HG02678 (cell line): ENCODE data around the gene MCF2L2.
"Not testable (repeated sequence)": the region's sequence is repeated elsewhere in the genome, so short reads cannot be mapped to it uniquely, and the experiment has no call there.

Experiments
- ATAC-seq: cut with Tn5 transposase; IDR thresholded peaks from one replicate; pipeline ENCODE4 v1.9.1; 2021; ENCODE audit warnings: mild to moderate bottlenecking, moderate library complexity; ENCODE audit not compliant: unreplicated experiment

MCF2L2 gene

GRCh38 chr3:183182732-183183610 is 245.4 kb downstream of the MCF2L2 start:
- no peak for ATAC-seq

GRCh38 chr3:183182073-183182472 is 246.3 kb downstream of the MCF2L2 start:
- no peak for ATAC-seq

GRCh38 chr3:183181606-183182005 is 246.8 kb downstream of the MCF2L2 start:
- no peak for ATAC-seq

GRCh38 chr3:183180784-183181295 is 247.6 kb downstream of the MCF2L2 start:
- no peak for ATAC-seq

GRCh38 chr3:183180110-183180783 is 248.2 kb downstream of the MCF2L2 start:
- ATAC-seq, result no peak

DNA sequence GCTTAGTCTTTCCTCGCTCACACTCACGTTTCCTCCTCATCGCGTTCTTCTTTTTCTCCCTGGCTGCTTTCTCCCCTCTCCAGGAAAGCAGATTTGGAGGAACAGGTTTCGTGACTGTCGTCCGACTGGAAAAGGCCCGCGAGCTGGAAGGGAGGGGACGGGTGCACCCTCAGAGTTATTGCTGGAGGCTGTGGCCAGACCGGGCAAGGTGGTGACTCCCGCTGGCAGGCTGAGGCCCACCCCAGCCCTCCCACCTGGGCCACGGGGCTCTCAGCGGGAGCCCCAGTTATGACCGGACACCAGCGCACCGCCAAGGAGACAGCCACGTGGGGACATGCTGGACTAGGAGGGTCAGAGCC is 248.9 kb downstream of the MCF2L2 start:
- ATAC-seq, result not testable (repeated sequence)

GRCh38 chr3:183178833-183179549 is 249.4 kb downstream of the MCF2L2 start:
- ATAC-seq, result no peak

- no peak for ATAC-seq
These were observed 249.9 kb downstream of the MCF2L2 start for GRCh38 chr3:183178512-183178832.

- ATAC-seq, result no peak
These were observed 256.3 kb downstream of the MCF2L2 start for GRCh38 chr3:183172051-183172639.

DNA sequence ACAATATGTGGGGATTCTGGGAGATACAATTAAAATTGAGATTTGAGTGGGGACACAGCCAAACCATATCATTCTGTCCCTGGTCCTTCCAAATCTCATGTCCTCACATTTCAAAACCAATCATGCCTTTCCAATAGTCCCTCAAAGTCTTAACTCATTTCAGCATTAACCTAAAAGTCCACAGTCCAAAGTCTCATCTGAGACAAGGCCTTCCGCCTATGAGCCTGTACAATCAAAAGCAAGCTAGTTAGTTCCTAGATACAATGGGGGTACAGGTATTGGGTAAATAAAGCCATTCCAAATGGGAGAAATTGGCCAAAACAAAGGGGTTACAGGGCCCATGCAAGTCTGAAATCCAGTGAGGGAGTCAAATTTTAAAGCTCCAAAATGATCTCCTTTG is 260.4 kb downstream of the MCF2L2 start:
- not testable (repeated sequence) for ATAC-seq

GRCh38 chr3:183163563-183163962 is 264.9 kb downstream of the MCF2L2 start:
- no peak for ATAC-seq

- ATAC-seq, result peak; percentile 71
These were observed 266.7 kb downstream of the MCF2L2 start for GRCh38 chr3:183161552-183162336.

DNA sequence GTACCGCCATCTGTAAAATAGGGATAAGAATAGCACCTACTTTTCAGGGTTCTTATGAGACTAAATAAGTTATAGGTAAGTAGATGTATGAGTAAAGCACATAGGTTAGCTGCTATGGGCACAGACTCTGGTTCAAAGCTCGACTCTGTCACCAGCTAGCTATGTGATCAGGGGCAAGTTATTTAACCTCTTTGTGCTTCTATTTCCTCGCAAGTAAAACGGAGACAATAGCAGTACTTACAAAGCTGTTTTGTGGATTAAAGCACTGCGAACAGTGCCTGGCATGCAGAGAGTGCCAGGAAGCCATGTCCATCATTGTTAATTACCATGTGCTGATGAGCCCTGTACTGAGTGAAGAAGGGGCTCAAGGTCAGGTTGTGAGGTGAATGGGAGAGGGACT is 267.8 kb downstream of the MCF2L2 start:
- no peak for ATAC-seq

- ATAC-seq, result no peak
These were observed 269.1 kb downstream of the MCF2L2 start for GRCh38 chr3:183159333-183159732.

GRCh38 chr3:183158551-183159006 is 269.8 kb downstream of the MCF2L2 start:
- peak; percentile 64 for ATAC-seq

DNA sequence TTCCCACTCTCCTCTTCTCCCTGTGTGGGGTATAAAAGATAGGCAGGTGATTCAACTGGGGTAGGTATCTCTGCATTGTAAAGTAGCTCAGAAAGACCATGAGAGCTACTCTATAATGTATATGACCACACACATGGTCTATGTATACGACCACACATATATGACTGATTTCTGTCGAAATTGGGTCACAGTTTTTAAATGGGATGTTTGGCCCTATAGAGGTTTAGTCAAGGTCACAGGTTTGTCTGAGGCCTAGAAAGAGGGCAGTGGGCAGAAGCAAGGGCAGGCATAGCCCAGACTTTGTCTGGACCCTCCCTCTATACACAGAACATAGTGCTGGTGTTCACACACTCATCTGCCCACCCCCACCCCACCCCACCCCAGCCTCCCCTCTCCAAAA is 270.3 kb downstream of the MCF2L2 start:
- ATAC-seq, result peak; percentile 18

DNA sequence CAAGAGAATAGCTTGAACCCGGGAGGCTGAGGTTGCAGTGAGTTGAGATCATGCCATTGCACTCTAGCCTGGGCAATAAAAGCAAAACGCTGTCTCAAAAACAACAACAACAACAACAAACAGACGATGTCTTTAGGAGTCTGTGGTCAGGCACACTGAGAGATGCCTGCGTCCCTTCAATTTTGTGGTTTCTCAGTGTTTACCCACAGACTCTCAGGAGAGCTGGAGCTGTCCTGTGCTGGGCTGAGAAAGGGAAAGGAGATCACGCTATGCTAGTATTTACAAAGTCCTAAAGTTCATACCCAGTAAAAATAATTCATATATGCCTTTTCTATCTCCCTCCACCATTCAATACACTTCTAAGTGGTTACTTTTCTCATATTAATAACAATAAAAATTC is 272.2 kb downstream of the MCF2L2 start:
- no peak for ATAC-seq

DNA sequence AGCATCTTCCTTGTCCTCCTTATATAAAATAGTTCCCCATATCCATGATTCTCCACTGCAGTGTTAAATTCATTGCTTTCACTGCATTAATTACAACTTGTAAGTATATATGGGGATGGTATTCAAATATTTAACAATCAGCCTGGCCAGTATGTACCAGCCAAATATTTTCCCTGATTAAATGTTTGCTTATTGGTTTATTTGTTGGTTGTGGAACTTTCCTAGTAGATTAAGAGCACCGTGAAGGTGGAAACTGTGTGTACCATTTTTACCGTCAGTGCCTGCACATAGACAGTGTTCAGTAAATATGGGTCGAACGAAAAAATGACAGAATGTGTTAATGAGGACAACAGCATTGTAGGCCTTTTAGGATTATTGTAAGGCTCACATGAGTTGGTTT is 272.9 kb downstream of the MCF2L2 start:
- ATAC-seq, result no peak

DNA sequence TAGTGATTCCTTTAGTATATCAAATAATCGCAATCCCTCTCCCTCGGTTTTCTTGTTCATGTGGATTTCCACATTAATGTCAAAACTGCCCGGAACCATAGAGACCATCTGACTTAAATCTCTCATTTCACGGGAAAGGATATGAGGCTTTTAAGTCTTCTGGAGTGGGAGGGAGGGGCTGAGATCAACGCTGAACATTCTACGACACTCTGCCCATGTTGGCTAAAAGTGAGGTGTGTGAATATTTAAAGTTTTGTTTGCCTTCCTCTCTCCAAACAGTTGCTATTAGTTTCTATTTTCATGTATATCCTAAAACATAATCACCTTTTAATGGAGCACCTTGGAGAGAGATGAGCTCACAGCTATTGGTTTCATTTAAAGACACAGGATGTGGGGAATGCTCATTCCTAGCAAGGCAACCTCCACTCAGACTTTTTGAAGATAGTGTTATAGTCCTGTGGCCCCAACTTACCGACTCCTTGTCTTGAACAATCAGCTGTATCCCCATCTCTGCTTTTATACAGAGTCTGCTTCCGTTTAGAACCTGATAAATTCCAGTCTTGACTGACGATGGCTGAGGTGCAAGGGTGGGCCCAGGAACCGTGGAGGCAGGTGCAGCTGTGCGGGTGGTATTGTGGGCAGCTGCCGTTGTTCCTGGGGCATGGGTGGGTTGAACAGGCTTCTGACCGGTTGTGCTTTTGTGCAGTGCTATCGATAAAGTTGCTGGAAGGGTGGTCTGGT is 275.0 kb downstream of the MCF2L2 start:
- ATAC-seq, result no peak
